HL-60 (cell line): ENCODE measurements around the gene RAB40B.

Experiments
- GABPA ChIP-seq: IDR thresholded peaks from 2 replicates; pipeline ENCODE4 v1.6.1; 2012; ENCODE audit warnings: low read depth
- POLR2AphosphoS5 ChIP-seq: IDR thresholded peaks from 2 replicates; pipeline ENCODE4 v1.6.1; 2012; ENCODE audit warnings: low read depth
- SPI1 ChIP-seq: IDR thresholded peaks from 2 replicates; pipeline ENCODE4 v1.6.1; 2012; ENCODE audit warnings: low read depth, mild to moderate bottlenecking, borderline replicate concordance
- TF ChIP-seq, protein P1 (sequence below): IDR thresholded peaks from one replicate; pipeline ENCODE4 v1.5.1; 2011; ENCODE audit warnings: low read length, control low read depth, inconsistent platforms; ENCODE audit not compliant: insufficient read depth
- TF ChIP-seq, protein P2 (sequence below): IDR thresholded peaks from 2 replicates; pipeline ENCODE4 v1.6.1; 2012; ENCODE audit warnings: low read depth; ENCODE audit not compliant: insufficient replicate concordance

DNA sequence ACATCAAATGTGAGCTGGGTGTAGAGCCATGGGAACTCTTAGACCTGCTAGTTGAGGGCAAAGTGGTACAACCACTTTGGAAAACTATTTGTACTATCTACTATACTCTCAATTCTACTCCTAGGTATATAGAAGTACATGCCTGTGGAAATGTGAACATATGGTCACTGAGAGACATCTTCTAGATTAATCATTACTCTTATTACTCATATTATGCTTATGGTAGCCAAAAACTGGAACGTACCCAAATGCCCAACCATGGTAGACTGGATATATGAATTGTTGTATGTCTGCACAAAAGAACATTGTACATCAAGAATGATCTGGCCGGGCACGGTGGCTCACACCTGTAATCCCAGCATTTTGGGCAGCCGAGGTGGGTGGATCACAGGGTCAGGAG lies 53.0 kb downstream of the RAB40B start:
- TF ChIP-seq, protein P1, sequence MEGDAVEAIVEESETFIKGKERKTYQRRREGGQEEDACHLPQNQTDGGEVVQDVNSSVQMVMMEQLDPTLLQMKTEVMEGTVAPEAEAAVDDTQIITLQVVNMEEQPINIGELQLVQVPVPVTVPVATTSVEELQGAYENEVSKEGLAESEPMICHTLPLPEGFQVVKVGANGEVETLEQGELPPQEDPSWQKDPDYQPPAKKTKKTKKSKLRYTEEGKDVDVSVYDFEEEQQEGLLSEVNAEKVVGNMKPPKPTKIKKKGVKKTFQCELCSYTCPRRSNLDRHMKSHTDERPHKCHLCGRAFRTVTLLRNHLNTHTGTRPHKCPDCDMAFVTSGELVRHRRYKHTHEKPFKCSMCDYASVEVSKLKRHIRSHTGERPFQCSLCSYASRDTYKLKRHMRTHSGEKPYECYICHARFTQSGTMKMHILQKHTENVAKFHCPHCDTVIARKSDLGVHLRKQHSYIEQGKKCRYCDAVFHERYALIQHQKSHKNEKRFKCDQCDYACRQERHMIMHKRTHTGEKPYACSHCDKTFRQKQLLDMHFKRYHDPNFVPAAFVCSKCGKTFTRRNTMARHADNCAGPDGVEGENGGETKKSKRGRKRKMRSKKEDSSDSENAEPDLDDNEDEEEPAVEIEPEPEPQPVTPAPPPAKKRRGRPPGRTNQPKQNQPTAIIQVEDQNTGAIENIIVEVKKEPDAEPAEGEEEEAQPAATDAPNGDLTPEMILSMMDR, result no peak
- TF ChIP-seq POLR2AphosphoS5, result no peak
- TF ChIP-seq SPI1, result no peak
- TF ChIP-seq GABPA, result no peak
- TF ChIP-seq, protein P2, sequence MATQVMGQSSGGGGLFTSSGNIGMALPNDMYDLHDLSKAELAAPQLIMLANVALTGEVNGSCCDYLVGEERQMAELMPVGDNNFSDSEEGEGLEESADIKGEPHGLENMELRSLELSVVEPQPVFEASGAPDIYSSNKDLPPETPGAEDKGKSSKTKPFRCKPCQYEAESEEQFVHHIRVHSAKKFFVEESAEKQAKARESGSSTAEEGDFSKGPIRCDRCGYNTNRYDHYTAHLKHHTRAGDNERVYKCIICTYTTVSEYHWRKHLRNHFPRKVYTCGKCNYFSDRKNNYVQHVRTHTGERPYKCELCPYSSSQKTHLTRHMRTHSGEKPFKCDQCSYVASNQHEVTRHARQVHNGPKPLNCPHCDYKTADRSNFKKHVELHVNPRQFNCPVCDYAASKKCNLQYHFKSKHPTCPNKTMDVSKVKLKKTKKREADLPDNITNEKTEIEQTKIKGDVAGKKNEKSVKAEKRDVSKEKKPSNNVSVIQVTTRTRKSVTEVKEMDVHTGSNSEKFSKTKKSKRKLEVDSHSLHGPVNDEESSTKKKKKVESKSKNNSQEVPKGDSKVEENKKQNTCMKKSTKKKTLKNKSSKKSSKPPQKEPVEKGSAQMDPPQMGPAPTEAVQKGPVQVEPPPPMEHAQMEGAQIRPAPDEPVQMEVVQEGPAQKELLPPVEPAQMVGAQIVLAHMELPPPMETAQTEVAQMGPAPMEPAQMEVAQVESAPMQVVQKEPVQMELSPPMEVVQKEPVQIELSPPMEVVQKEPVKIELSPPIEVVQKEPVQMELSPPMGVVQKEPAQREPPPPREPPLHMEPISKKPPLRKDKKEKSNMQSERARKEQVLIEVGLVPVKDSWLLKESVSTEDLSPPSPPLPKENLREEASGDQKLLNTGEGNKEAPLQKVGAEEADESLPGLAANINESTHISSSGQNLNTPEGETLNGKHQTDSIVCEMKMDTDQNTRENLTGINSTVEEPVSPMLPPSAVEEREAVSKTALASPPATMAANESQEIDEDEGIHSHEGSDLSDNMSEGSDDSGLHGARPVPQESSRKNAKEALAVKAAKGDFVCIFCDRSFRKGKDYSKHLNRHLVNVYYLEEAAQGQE, result no peak
